OCI-LY1 (cell line): ENCODE results near the gene ULK3.

Experiments
- CTCF ChIP-seq: fragments of 200-600 bp; sonication (generic), shearing (Covaris generic); IDR thresholded peaks from 2 replicates; pipeline ENCODE4 v1.5.1; 2017; ENCODE audit warnings: mild to moderate bottlenecking, antibody characterized with exemption, low read length, moderate library complexity, mixed read lengths
- EZH2 ChIP-seq: fragments of 200-600 bp; sonication (generic), shearing (Covaris generic); IDR thresholded peaks from 2 replicates; pipeline ENCODE4 v1.8.0; 2017; ENCODE audit warnings: borderline replicate concordance, mixed run types, mild to moderate bottlenecking, antibody characterized with exemption, low read length, moderate library complexity, mixed read lengths

GRCh38 chr15:74842581-74843444 lies at the start of gene ULK3:
- TF ChIP-seq CTCF, result peak; percentile 47
- no peak for TF ChIP-seq EZH2
